ENCODE measurements around the gene SLC9C2.
"Not testable (repeated sequence)": the region's sequence is repeated elsewhere in the genome, so short reads cannot be mapped to it uniquely, and the experiment has no call there.

The SLC9C2 gene, protein sequence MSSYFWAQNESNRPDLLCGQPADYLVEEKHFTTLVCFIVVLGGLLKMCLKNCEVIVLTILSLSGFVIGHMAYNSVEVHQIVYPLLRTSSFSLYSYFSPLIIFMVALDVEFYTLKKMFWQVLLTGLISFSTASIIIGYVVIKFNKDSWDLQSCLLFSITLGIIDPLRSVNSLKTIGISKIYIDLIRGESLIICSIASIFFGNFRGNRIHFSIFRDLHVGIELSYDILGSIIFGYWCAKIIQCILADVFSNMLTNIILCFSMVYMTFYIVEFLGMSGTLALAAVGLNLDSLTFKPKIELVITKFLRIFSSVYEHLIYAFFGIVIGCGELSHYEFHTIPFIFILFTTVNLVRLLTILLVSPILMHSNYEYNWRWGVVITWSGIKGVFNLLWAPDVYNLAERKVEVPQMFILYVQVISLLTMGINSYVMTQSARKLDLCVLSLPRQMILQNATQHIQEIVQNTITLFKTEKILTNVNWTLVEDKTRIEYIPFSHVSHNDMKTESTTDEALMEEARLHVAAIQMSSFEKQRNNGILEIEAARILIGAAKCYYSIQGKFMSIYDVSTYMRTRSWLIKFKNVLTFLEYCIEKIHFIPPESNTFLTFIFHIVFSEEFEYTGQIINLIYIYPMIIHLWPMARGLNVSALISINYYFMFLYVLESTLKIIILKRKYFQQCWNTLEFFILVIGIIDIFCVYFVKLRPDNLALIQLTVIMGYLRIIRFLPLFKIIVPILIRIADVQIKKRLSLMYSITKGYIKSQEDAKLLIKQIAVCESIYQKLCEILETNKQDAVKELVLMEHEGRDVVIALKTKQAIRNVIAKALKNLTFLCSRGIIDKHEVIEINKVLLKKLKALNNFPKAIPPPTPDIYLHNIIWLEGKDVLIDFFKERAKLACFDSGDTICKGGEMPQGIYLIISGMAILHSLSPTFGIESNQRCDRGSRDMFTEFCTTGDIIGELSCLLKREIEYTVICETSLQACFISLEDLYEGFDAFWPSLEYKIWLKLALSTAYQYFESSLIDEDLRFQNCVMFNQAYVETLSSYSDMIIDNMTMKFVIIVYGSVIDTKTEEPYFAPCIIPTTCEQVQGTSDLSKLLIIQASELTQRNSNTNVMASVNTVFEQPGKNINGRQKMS

GRCh38 chr1:173603056-173603591, at the start of gene SLC9C2:
Gene SLC9C2, minus strand, starts transcription at chr1:173603072. Its CDS starts 1,296 bp downstream, at chr1:173601776.
- no peak for DNase-seq (ENCODE audit: low read depth)

DNA sequence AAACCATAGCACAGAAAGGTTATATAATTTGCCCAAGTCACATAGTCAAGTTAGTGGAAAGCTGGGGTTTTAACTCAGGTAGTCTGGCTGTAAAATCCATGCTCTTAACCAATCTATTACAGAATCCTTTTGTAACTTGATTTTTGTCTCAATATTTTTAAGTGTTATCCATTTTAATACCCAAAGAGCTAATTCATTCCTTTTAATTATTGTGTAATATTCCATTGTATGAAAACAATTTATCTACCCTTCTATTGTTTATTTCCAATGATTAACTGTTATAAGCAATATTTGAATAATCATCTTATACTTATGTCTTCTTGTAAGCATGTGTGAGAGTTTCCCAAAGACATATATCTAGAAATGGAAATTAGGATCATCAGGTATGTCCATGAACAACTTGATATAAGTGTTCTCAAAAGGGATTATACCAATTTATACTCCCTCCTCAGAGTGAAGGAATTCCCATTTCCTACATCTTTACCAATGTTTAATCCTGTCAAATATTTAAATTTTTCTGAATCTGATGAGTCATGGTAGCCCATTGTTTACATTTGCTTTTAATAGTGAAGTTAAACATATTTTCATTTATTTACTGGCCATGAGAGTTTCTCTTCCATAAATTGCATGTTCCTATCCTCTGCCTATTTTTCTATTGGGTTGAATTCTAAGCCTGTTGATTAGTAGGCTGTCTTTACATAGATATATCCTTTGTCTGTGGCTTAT, 46.2 kb upstream of the SLC9C2 start:
- no peak for DNase-seq (ENCODE audit: low read depth)

DNA sequence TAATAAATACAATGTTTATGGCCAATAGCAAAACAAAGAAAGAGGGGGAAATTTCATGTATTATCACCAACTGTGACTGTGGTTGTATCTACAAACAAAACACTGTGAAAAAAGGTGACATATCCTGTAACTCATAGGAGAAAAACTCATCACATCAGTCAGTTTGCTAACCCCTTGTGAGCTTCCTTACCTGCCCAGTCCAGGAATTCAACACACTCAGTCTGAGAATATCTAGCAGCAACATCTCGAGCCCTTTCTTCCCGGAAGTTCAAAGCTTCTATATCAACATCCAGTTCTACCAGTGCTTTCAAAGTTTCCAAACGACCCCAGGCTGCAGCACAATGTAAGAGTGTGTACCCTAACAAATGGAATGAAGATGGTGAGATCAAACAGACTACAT, 43.8 kb upstream of the SLC9C2 start:
- DNase-seq (ENCODE audit: low read depth) = no peak

DNA sequence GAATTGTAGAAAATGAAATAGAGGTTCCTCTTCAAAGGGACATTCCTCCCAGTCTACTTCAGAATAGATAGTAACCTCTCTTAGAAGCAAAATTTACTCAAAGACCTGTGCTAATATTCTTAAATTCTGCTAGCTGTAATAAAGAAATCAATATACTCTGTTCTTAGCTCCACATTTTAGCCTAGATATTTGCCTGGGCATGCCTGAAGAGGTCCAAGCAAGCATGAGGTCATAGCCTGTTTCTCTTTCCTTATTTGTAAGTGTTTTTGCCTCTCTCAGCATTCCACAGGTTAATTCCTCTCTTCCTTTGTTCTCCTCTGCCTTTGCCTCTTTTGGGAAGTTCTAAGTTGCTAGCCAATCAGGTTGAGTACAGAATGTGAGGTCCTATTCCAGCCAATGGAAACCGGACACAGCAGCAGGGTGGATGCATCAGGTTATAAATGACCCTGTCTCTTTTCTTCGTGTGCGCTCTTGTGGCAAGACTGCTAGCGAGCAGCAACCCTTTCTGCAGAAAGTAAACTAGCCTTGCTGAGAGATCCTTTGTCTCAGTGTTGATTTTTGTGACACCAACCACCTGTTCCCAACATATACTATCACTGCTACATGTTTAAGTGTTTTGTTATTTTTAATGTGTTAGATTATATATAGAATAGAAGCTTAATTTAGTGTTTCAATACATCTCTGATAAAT, 39.7 kb upstream of the SLC9C2 start:
- not testable (repeated sequence) for DNase-seq (ENCODE audit: low read depth)

- DNase-seq (ENCODE audit: low read depth) = no peak
Observed at GRCh38 chr1:173639102-173639501, 36.2 kb upstream of the SLC9C2 start.

GRCh38 chr1:173638043-173639021, 35.5 kb upstream of the SLC9C2 start:
- DNase-seq (ENCODE audit: low read depth) = no peak

GRCh38 chr1:173637236-173638042, 34.6 kb upstream of the SLC9C2 start:
- DNase-seq (ENCODE audit: low read depth) = not testable (repeated sequence)

DNA sequence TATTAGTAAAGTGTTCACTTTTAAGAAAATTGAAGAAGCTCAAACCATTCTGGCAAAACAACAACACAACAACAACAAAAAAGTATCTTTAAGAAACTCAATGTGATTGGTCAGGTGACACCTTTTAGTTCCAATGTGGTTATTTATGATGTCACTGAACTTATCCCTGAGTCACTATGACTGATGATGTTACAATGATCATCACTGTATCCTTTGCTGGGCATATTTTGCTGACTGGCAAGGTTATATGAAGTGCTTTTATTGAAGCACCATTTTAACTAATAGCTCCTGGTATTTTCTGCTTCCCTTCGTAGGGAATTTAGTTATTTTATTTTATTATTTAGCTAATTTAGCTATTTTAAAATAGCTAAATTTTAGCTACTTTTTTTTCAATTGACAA, 32.2 kb upstream of the SLC9C2 start, which contains the start of gene TEX50:
TEX50 (plus strand) TSS at position 223 of the 400 bp plus-strand sequence. CDS start 184 bp downstream, outside the sequence.
- no peak for DNase-seq (ENCODE audit: low read depth)

DNA sequence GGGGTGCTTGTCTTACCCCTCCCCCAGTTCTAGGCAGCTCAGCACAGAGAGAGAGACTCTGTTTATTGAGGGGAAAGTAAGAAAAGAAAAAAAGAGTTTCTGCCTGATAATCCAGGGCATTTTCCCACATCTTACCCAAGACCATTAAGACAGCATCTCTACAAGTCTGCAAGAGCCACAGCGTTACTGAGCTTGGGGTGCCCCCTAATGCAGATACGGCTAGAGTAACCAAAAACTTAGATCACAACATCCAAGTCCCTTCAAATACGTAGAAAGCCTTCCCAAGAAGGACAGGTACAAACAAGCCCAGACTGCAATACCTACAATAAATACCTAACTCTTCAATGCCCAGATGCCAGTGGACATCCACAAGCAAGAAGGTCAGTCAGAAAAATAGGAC, 26.0 kb upstream of the SLC9C2 start:
- DNase-seq (ENCODE audit: low read depth) = no peak

- DNase-seq (ENCODE audit: low read depth) = no peak
Observed at GRCh38 chr1:173627269-173627668, 24.4 kb upstream of the SLC9C2 start.

DNA sequence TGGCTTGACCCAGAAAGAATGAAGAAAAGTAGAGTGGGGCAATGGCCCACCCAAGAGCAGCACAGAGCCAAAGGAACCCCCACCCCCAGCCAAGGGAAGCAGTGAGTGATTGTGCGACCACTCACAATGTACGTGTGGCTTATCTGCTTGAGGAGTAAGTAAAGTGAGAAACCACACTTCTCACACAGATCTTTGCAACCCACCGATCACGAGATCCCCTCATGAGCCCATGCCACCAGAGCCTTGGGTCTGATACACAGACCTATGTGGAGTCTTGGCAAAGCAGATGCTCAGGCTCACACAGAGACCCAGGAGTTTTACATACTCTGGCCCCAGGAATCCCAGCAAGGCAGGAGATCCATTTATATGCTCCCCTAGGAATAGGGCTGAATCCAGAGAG, 14.0 kb upstream of the SLC9C2 start:
- no peak for DNase-seq (ENCODE audit: low read depth)

- DNase-seq (ENCODE audit: low read depth) = not testable (repeated sequence)
Observed at GRCh38 chr1:173613086-173613485, 10.2 kb upstream of the SLC9C2 start.

DNA sequence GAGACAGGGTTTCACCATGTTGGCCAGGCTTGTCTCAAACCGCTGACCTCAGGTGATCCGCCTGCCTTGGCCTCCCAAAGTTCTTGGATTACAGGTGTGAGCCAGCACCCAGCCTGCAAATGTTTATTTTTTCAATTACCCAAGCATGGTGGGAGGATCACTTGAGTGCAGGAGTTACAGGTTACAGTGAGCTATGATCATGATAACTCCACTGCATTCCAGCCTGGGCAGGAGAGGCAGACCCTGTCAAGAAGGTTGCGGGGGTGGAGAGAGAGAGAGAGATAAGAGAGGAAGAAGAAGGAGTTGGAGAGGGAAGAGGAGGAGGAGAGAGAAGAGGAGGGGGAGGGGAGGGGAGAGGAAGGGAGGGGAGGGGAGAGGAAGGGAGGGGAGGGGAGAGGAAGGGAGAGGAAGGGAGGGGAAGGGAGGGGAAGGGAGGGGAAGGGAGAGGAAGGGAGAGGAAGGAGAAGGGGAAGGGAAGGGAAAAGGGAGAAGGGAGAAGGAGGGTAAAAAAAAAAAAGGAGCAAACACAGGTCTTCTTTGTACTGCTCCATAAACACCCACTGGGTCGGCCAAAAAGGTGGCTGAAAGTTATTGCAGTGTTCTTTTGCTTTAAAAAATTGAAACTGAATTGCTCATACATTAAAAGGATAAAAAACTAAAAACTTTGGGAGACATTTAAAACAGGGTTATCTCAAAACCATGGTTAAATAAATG, 5.8 kb upstream of the SLC9C2 start:
- no peak for DNase-seq (ENCODE audit: low read depth)

DNA sequence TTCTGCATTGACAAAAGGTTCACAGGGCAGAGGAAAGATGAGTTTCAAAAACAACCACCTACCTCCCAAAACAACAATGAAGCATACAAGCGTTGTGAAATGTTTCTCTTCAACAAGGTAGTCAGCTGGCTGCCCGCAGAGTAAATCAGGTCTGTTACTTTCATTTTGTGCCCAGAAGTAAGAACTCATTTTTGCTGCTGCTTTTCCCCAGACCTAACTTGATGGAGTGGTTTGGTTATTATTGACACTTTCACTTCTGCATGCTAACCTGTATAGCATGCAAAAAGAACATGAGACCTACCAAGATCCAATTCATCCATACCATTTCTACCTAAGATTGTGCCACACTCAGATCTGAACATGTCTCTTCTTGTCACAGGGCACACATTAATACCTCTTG, 1.3 kb downstream of the SLC9C2 start:
- DNase-seq (ENCODE audit: low read depth) = no peak

- no peak for DNase-seq (ENCODE audit: low read depth)
Observed at GRCh38 chr1:173596097-173596825, 6.6 kb downstream of the SLC9C2 start.

DNA sequence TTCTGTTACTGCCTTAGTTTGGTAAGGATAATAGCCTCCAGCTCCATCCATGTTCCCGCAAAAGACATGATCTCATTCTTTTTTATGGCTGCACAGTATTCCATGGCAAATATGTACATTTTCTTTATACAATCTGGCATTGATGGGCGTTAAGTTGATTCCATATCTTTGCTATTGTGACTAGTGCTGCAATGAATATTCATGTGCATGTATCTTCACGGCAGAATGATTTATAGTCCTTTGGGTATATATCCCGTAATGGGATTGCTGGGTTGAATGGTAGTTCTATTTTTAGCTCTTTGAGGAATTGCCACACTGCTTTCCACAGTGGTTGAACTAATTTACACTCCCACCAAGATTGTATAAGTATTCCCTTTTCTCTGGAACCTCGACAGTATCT, 11.7 kb downstream of the SLC9C2 start:
- not testable (repeated sequence) for DNase-seq (ENCODE audit: low read depth)

DNA sequence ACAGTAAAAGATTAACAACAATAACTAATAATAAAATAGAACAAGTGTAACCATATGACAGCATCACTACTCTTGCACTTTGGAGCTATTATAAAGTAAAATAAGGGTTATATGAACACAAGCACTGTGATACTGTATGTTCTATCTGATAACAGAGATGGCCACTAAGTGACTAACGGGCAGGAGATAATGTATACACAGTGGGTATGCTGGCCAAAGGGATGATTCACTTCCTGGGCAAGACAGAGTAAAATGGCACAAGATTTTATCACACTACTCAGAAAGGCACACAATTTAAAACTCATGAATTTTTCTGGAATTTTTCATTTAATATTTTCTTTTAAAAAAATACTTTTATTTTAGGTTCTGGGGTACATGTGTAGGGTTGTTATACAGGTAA, 12.3 kb downstream of the SLC9C2 start:
- no peak for DNase-seq (ENCODE audit: low read depth)
